RWPE2 (cell line): Measurements from ENCODE around the gene CHD6.

ENCODE experiments used
- ATAC-seq: fragments of 200-7000 bp; cut with Tn5 transposase; 3 replicates; pipeline ENCODE4 v1.9.1; 2021; ENCODE audit warnings: low read depth
- DNase-seq: peaks from one replicate; pipeline ENCODE4 v3.0.0-alpha.2; 2020; ENCODE audit warnings: low spot score
- H3K27ac ChIP-seq: fragments of 450-650 bp; 2 replicates; pipeline ENCODE4 v1.5.1; 2017; ENCODE audit warnings: mild to moderate bottlenecking; ENCODE audit not compliant: poor library complexity, severe bottlenecking
- H3K27me3 ChIP-seq: fragments of 250-450 bp; sonication (Bioruptor Pico); 2 replicates; pipeline ENCODE4 v1.5.1; 2021; ENCODE audit warnings: mild to moderate bottlenecking, moderate library complexity; ENCODE audit not compliant: insufficient read depth, poor library complexity, severe bottlenecking
- H3K36me3 ChIP-seq: fragments of 250-450 bp; sonication (Bioruptor Pico); 2 replicates; pipeline ENCODE4 v1.5.1; 2020; ENCODE audit warnings: low read depth, mild to moderate bottlenecking, moderate library complexity
- H3K4me1 ChIP-seq: fragments of 250-450 bp; sonication (Bioruptor Pico); 2 replicates; pipeline ENCODE4 v1.5.1; 2021; ENCODE audit warnings: mild to moderate bottlenecking, moderate library complexity; ENCODE audit not compliant: insufficient read depth, poor library complexity, severe bottlenecking
- H3K4me3 ChIP-seq: fragments of 250-450 bp; sonication (Bioruptor Pico); 2 replicates; pipeline ENCODE4 v1.5.1; 2021; ENCODE audit warnings: mild to moderate bottlenecking, moderate library complexity; ENCODE audit not compliant: severe bottlenecking
- H3K9me3 ChIP-seq: fragments of 250-450 bp; sonication (Bioruptor Pico); 2 replicates; pipeline ENCODE4 v1.5.1; 2021; ENCODE audit warnings: mild to moderate bottlenecking, moderate library complexity; ENCODE audit not compliant: severe bottlenecking
- TF ChIP-seq, protein P1 (sequence below): fragments of 450-650 bp; IDR thresholded peaks from one replicate; pipeline ENCODE4 v1.5.1; 2017; ENCODE audit warnings: mild to moderate bottlenecking, moderate library complexity; ENCODE audit not compliant: poor library complexity, severe bottlenecking

CHD6 gene

GRCh38 chr20:41563087-41563486 is 55.1 kb downstream of the CHD6 start:
- TF ChIP-seq, protein P1, sequence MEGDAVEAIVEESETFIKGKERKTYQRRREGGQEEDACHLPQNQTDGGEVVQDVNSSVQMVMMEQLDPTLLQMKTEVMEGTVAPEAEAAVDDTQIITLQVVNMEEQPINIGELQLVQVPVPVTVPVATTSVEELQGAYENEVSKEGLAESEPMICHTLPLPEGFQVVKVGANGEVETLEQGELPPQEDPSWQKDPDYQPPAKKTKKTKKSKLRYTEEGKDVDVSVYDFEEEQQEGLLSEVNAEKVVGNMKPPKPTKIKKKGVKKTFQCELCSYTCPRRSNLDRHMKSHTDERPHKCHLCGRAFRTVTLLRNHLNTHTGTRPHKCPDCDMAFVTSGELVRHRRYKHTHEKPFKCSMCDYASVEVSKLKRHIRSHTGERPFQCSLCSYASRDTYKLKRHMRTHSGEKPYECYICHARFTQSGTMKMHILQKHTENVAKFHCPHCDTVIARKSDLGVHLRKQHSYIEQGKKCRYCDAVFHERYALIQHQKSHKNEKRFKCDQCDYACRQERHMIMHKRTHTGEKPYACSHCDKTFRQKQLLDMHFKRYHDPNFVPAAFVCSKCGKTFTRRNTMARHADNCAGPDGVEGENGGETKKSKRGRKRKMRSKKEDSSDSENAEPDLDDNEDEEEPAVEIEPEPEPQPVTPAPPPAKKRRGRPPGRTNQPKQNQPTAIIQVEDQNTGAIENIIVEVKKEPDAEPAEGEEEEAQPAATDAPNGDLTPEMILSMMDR, result no peak
- peak; percentile 44; the same call in 2 of the 3 replicates for ATAC-seq

GRCh38 chr20:41560970-41561369 is 57.2 kb downstream of the CHD6 start:
- H3K4me3 ChIP-seq, result no peak overlapping the region
- TF ChIP-seq, protein P1, result no peak
- H3K36me3 ChIP-seq, result no peaks in the 10 kb centered on the region
- H3K4me1 ChIP-seq, result no peaks in the 10 kb centered on the region
- DNase-seq (no peak), ATAC-seq (no peak)
- no peak overlapping the region for H3K27ac ChIP-seq
- no peaks in the 10 kb centered on the region for H3K9me3 ChIP-seq
- H3K27me3 ChIP-seq, result no peaks in the 10 kb centered on the region

More at GRCh38 chr20:41563087-41563486, 55.1 kb downstream of the CHD6 start:
- no peak for DNase-seq
- Histone ChIP-seq H3K27me3 (no peaks in the 10 kb centered on the region), H3K4me1 (no peaks in the 10 kb centered on the region), H3K4me3 (no peak overlapping the region), H3K36me3 (no peaks in the 10 kb centered on the region), H3K27ac (no peak overlapping the region), H3K9me3 (no peaks in the 10 kb centered on the region)

DNA sequence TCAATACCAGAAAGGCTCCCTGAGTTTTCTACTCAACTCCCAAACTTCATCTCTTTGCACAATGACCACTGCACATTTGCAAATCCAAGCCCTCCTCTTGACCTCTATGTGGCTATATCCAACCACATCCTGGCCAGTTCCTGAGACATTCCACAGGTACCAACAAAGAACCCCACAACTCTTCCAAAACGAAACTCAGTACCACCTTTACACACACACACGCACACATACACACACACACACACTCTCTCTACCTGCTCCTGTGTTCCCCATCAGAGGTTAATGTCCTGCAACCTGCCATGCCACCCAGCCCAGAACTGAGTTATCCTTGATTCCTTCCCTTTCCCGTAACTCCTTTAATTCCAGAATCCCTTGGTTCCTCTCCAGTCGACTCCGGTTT is 58.5 kb downstream of the CHD6 start:
- no peaks in the 10 kb centered on the region for H3K36me3 ChIP-seq
- peak; percentile 20; the same call in 1 of the 3 replicates for ATAC-seq
- H3K4me1 ChIP-seq, result no peaks in the 10 kb centered on the region

DNA sequence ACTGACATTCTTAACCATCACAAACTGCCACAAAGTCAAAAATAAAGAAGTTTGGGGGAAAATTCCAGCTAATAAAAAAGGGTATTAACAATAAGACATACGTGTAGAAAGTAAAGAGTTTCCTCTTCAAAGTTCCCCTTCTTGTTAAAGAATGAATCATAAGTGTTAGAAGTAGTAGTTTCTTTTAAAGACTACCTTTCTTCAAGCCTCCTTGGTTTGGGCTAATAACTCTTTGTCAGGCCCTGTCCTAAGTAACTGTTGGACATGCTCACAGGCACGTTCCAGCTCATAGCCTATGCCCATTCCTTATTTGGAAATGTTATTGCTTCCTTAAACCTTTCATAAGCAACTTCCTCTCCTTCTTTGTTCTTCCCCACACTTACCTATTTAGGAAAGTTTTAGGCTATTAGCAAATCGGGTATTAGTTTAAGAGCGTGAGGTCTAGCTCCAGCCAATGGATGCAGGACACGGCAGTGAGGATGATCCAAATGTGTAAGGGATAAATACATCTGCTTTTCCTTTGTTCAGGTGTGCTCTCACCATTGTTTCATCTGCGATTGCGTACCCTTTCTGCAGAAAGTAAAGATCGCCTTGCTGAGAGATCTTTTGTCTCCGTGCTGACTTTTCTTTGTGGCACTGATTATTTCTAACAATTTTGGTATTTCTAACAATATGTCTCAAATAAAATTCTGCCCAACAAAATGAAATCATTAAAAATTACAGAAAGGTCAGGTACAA is 64.9 kb downstream of the CHD6 start:
- no peak for DNase-seq
- H3K27ac ChIP-seq, result no peak overlapping the region
- H3K27me3 ChIP-seq, result no peaks in the 10 kb centered on the region
- no peaks in the 10 kb centered on the region for H3K9me3 ChIP-seq
- no peak for ATAC-seq
- no peaks in the 10 kb centered on the region for H3K4me1 ChIP-seq
- H3K4me3 ChIP-seq, result no peak overlapping the region
- TF ChIP-seq, protein P1, result no peak
- no peaks in the 10 kb centered on the region for H3K36me3 ChIP-seq

More for the DNA sequence above, 58.5 kb downstream of the CHD6 start:
- TF ChIP-seq, protein P1, result no peak
- Histone ChIP-seq H3K27me3 (no peaks in the 10 kb centered on the region), H3K9me3 (no peaks in the 10 kb centered on the region), H3K27ac (no peak overlapping the region), H3K4me3 (no peak overlapping the region)
- no peak for DNase-seq
